GM18526 (cell line): ENCODE data around the gene BAD.

Experiments
- POLR2A ChIP-seq: IDR thresholded peaks from 3 replicates; pipeline ENCODE4 v1.6.1; 2011; ENCODE audit not compliant: insufficient read length; ENCODE audit errors: extremely low read depth

The BAD gene

GRCh38 chr11:64303109-64304031 is 18.9 kb upstream of the BAD start:
- no peak for TF ChIP-seq POLR2A

GRCh38 chr11:64299847-64300648 is 15.6 kb upstream of the BAD start, which contains the start of gene CATSPERZ:
Gene CATSPERZ (plus strand): TSS chr11:64300358. CDS start chr11:64300411, 53 bp downstream.
- no peak for TF ChIP-seq POLR2A

GRCh38 chr11:64298966-64299846 is 14.7 kb upstream of the BAD start:
- TF ChIP-seq POLR2A, result no peak

- TF ChIP-seq POLR2A, result no peak
Observed at GRCh38 chr11:64297699-64298358, 13.4 kb upstream of the BAD start.

GRCh38 chr11:64296830-64297698 is 12.6 kb upstream of the BAD start:
- no peak for TF ChIP-seq POLR2A

GRCh38 chr11:64296236-64296635 is 11.8 kb upstream of the BAD start:
- no peak for TF ChIP-seq POLR2A

- no peak for TF ChIP-seq POLR2A
Observed at GRCh38 chr11:64295760-64296159, 11.3 kb upstream of the BAD start.

GRCh38 chr11:64294774-64295173 is 10.3 kb upstream of the BAD start:
- TF ChIP-seq POLR2A, result no peak

GRCh38 chr11:64292460-64293254 is 8.2 kb upstream of the BAD start:
- no peak for TF ChIP-seq POLR2A

GRCh38 chr11:64291752-64292459 is 7.4 kb upstream of the BAD start:
- no peak for TF ChIP-seq POLR2A

- no peak for TF ChIP-seq POLR2A
Observed at GRCh38 chr11:64291262-64291751, 6.8 kb upstream of the BAD start, which contains the start of gene KCNK4. Gene KCNK4 (plus strand): TSS chr11:64291302. CDS start chr11:64293019, 1,717 bp downstream.
